Lower lobe of right lung (tissue), 2 donors: Measurements from ENCODE around the gene ATXN1. TPM values are rescaled to one million over a fixed set of nuclear protein-coding genes. Genes with fewer than 3 reads are reported as not detected.

Source experiments
- ATAC-seq, 2 donors: fragments of 200-7000 bp; cut with Tn5 transposase; one replicate each; pipeline ENCODE4 v1.9.1; 2020 to 2022; ENCODE audit warnings: mild to moderate bottlenecking in 2 of 2, moderate library complexity in 2 of 2
- DNase-seq: peaks from one replicate; pipeline ENCODE4 v3.0.0-alpha.2; 2020
- H3K27ac ChIP-seq: fragments of 200-600 bp; one replicate; pipeline ENCODE4 v1.8.0; 2022
- H3K27me3 ChIP-seq: fragments of 200-600 bp; one replicate; pipeline ENCODE4 v1.8.0; 2022; ENCODE audit warnings: low read depth
- H3K36me3 ChIP-seq: fragments of 200-600 bp; one replicate; pipeline ENCODE4 v1.8.0; 2022; ENCODE audit warnings: mild to moderate bottlenecking
- H3K4me1 ChIP-seq: fragments of 200-600 bp; one replicate; pipeline ENCODE4 v1.8.0; 2022
- H3K4me3 ChIP-seq: fragments of 200-600 bp; one replicate; pipeline ENCODE4 v1.8.0; 2022; ENCODE audit warnings: mild to moderate bottlenecking
- H3K9me3 ChIP-seq: fragments of 200-600 bp; one replicate; pipeline ENCODE4 v1.8.0; 2022
- CTCF ChIP-seq: fragments of 200-600 bp; IDR thresholded peaks from one replicate; pipeline ENCODE4 v1.8.0; 2022; ENCODE audit warnings: antibody characterized with exemption, mild to moderate bottlenecking
- intact Hi-C: fragments of 100-400 bp; cut with DNase I; formaldehyde crosslinking; loops from one replicate; pipeline ENCODE4 v1.11.0; 2022
- total RNA-seq: library from RNA; stranded (reverse); fragmentation: NEBNext Ultra II Directional; extraction: Animal tissue kit (Norgen Biotek cat#: 25700); gene quantifications from one replicate; pipeline ENCODE4 v1.2.1, GENCODE V29; 2021
- donor health status: DM: no; HTN: yes; CAD: no; lungs with severe emphysema.

Gene ATXN1
- total RNA-seq, 1 donor from 2014 or later: 75.9 TPM

GRCh38 chr6:16326971-16327776, 434.1 kb downstream of the ATXN1 start:
- TF ChIP-seq CTCF: no peak
- H3K4me3 ChIP-seq: no peak overlapping the region
- ATAC-seq (no peak), DNase-seq (no peak)
- H3K36me3 ChIP-seq: peaks cover 36% of the 10 kb centered on the region
- no peaks in the 10 kb centered on the region for H3K9me3 ChIP-seq
- no peak overlapping the region for H3K27ac ChIP-seq
- H3K27me3 ChIP-seq: no peaks in the 10 kb centered on the region
- H3K4me1 ChIP-seq: peaks cover 24% of the 10 kb centered on the region
- intact Hi-C loops: no loop called here

- no peak for DNase-seq
- peaks cover 37% of the 10 kb centered on the region for H3K36me3 ChIP-seq
- no peak overlapping the region for H3K27ac ChIP-seq
- no peak for ATAC-seq
- H3K27me3 ChIP-seq: no peaks in the 10 kb centered on the region
- no peaks in the 10 kb centered on the region for H3K9me3 ChIP-seq
- H3K4me1 ChIP-seq: peaks cover 23% of the 10 kb centered on the region
- no peak for TF ChIP-seq CTCF
- H3K4me3 ChIP-seq: no peak overlapping the region
- intact Hi-C loops: no loop called here
Observed at GRCh38 chr6:16326531-16326930, 434.7 kb downstream of the ATXN1 start.

- no peaks in the 10 kb centered on the region for H3K9me3 ChIP-seq
- no peaks in the 10 kb centered on the region for H3K27me3 ChIP-seq
Observed at GRCh38 chr6:16324606-16325225, 436.5 kb downstream of the ATXN1 start.

GRCh38 chr6:16324184-16324583, 437.1 kb downstream of the ATXN1 start:
- intact Hi-C loops: no loop called here
- DNase-seq (no peak), ATAC-seq (no peak)
- Histone ChIP-seq H3K4me3 (no peak overlapping the region), H3K4me1 (peaks cover 45% of the 10 kb centered on the region), H3K36me3 (peaks cover 43% of the 10 kb centered on the region), H3K27ac (no peak overlapping the region), H3K9me3 (no peaks in the 10 kb centered on the region), H3K27me3 (no peaks in the 10 kb centered on the region)
- no peak for TF ChIP-seq CTCF

More at GRCh38 chr6:16324606-16325225, 436.5 kb downstream of the ATXN1 start:
- intact Hi-C loops: no loop called here
- ATAC-seq (no peak), DNase-seq (no peak)
- Histone ChIP-seq H3K27ac (no peak overlapping the region), H3K4me1 (peaks cover 39% of the 10 kb centered on the region), H3K4me3 (no peak overlapping the region), H3K36me3 (peaks cover 43% of the 10 kb centered on the region)
- TF ChIP-seq CTCF: no peak

GRCh38 chr6:16322666-16323312, 438.5 kb downstream of the ATXN1 start:
- intact Hi-C loops: no loop called here
- H3K27me3 ChIP-seq: no peaks in the 10 kb centered on the region
- H3K27ac ChIP-seq: peak overlapping the region; percentile 62
- H3K9me3 ChIP-seq: no peaks in the 10 kb centered on the region
- no peak for TF ChIP-seq CTCF
- H3K4me3 ChIP-seq: no peak overlapping the region
- peak; percentile 68 to 70 for ATAC-seq
- H3K36me3 ChIP-seq: peaks cover 36% of the 10 kb centered on the region
- H3K4me1 ChIP-seq: peaks cover 56% of the 10 kb centered on the region
- DNase-seq: no peak
